ENCODE measurements around the gene UCN3. TPM values are rescaled to one million over a fixed set of nuclear protein-coding genes. Genes with fewer than 3 reads are reported as not detected.

UCN3 gene
- total RNA-seq, 1 experiment from 2014 or later: not detected

DNA sequence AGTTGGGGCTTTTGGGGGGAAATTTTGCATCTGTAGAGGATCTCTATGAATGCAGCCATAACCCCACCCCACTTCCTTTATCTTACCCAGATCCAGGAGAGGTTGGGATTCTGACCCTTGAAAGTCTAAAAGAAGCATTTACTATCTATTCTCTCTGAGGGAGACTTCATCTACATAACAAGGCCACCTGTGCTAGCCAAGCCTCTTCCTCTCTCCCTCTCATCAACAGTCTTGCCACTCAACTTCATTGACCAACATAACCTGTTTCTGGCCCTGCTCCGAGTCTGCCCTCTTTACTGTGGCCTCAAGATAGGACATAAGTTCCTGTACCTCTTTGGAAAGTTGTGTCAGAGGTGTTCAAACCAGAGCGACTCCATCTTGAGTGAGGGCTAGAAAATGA, 20.5 kb downstream of the UCN3 start:
- CTCF ChIA-PET: no interaction called here
- H3K9me3 Mint-ChIP-seq (ENCODE audit: unreplicated experiment): peaks cover 42% of the 10 kb centered on the region
- no peak overlapping the region for H3K27ac Mint-ChIP-seq (ENCODE audit: unreplicated experiment)
- H3K4me1 ChIP-seq: no peaks in the 10 kb centered on the region
- H3K27me3 Mint-ChIP-seq (ENCODE audit: insufficient read depth, unreplicated experiment): no peaks in the 10 kb centered on the region
- H3K4me3 Mint-ChIP-seq (ENCODE audit: unreplicated experiment): no peak overlapping the region
- no peaks in the 10 kb centered on the region for H3K4me1 Mint-ChIP-seq (ENCODE audit: low read depth, unreplicated experiment)
- POLR2A ChIA-PET: no interaction called here
- TF ChIP-seq, protein P1, sequence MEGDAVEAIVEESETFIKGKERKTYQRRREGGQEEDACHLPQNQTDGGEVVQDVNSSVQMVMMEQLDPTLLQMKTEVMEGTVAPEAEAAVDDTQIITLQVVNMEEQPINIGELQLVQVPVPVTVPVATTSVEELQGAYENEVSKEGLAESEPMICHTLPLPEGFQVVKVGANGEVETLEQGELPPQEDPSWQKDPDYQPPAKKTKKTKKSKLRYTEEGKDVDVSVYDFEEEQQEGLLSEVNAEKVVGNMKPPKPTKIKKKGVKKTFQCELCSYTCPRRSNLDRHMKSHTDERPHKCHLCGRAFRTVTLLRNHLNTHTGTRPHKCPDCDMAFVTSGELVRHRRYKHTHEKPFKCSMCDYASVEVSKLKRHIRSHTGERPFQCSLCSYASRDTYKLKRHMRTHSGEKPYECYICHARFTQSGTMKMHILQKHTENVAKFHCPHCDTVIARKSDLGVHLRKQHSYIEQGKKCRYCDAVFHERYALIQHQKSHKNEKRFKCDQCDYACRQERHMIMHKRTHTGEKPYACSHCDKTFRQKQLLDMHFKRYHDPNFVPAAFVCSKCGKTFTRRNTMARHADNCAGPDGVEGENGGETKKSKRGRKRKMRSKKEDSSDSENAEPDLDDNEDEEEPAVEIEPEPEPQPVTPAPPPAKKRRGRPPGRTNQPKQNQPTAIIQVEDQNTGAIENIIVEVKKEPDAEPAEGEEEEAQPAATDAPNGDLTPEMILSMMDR (IDR thresholded peaks at IDR 0.05; ENCODE audit: insufficient read depth in 1 of 2, low read depth in 1 of 2, low read length in 1 of 2, severe bottlenecking in 1 of 2, unreplicated experiment in 1 of 2): no peak
- no peaks in the 10 kb centered on the region for H3K27me3 ChIP-seq (replicated peaks; ENCODE audit: control insufficient read depth, insufficient read depth, low read length)
- no peaks in the 10 kb centered on the region for H3K36me3 Mint-ChIP-seq (ENCODE audit: insufficient read depth, unreplicated experiment)
- peaks cover 20% of the 10 kb centered on the region for H3K9me3 ChIP-seq
- BruUV-seq (replicated peaks): no TSS peak
- no peak overlapping the region for H3K4me3 ChIP-seq (ENCODE audit: low read depth, low read length)
- H3K36me3 ChIP-seq (ENCODE audit: control insufficient read depth, insufficient read depth, low read length): no peaks in the 10 kb centered on the region
- intact Hi-C loops (cut with micrococcal nuclease; ENCODE audit: unreplicated experiment): loop anchor here (2.0 kb wide), 1 partner anchor 50 kb away; no protein-coding TSS in a partner anchor
- no peak for DNase-seq

DNA sequence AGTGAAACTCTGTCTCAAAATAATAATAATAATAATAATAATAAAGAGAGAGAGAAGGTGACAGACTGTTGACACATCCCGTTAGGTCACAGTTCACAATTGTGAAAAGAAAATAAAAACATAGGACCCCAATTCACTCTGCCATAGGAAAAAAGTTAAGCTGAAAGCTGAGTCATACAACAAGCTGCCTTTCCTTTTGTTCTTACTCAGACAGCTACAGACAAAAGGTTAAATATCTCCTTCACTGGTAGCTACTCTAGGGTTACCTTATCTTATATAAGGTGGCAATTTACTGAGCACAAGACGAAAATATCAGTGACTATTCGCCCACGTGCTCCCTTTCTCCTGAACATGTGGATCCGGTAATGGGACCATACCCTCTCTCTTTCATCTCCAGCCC, 22.4 kb downstream of the UCN3 start:
- Mint-ChIP-seq H3K36me3 (ENCODE audit: insufficient read depth, unreplicated experiment) (no peaks in the 10 kb centered on the region), H3K27ac (ENCODE audit: unreplicated experiment) (no peak overlapping the region), H3K9me3 (ENCODE audit: unreplicated experiment) (peaks cover 61% of the 10 kb centered on the region), H3K27me3 (ENCODE audit: insufficient read depth, unreplicated experiment) (no peaks in the 10 kb centered on the region), H3K4me1 (ENCODE audit: low read depth, unreplicated experiment) (no peaks in the 10 kb centered on the region), H3K4me3 (ENCODE audit: unreplicated experiment) (no peak overlapping the region)
- H3K36me3 ChIP-seq (ENCODE audit: control insufficient read depth, insufficient read depth, low read length): no peaks in the 10 kb centered on the region
- no peaks in the 10 kb centered on the region for H3K4me1 ChIP-seq
- no peak overlapping the region for H3K4me3 ChIP-seq (ENCODE audit: low read depth, low read length)
- no TSS peak for BruUV-seq (replicated peaks)
- no peaks in the 10 kb centered on the region; the same call in 1 of the 2 replicates for H3K27me3 ChIP-seq (replicated peaks; ENCODE audit: control insufficient read depth, insufficient read depth, low read length)
- CTCF ChIA-PET: no interaction called here
- POLR2A ChIA-PET: no interaction called here
- DNase-seq: no peak
- H3K9me3 ChIP-seq: peaks cover 34% of the 10 kb centered on the region
- intact Hi-C loops (cut with micrococcal nuclease; ENCODE audit: unreplicated experiment): no loop called here
- TF ChIP-seq, protein P1 (IDR thresholded peaks at IDR 0.05; ENCODE audit: insufficient read depth in 1 of 2, low read depth in 1 of 2, low read length in 1 of 2, severe bottlenecking in 1 of 2, unreplicated experiment in 1 of 2): no peak

DNA sequence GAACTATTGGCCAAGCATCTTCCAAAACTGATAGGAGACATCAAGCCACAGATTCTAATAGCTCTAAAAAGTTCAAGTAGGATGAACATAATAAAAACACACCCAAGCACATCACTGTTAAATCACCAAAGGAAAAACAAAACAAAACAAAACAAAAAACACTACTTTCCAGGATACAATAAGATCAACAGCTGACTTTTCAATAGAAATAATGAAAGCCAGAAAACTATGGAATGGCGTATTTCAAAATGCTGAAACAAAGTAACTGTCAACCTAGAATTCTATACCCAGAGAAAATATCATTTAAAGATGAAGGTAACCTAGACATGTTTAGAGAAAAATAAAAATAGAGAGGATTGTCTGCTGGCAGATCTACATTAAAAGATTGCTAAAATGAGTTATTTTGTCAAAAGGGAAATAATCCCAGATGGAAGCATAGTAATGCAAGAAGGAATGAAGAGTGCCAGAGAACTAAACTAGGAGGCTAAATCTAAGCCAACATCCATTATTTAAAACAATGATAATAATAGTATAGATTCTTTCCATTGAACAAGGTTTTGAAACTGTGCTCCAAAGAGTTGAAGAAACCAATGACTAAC, 25.9 kb downstream of the UCN3 start:
- Histone ChIP-seq H3K4me1 (no peaks in the 10 kb centered on the region), H3K27me3 (replicated peaks; ENCODE audit: control insufficient read depth, insufficient read depth, low read length) (no peaks in the 10 kb centered on the region; the same call in 1 of the 2 replicates), H3K36me3 (ENCODE audit: control insufficient read depth, insufficient read depth, low read length) (no peaks in the 10 kb centered on the region), H3K4me3 (ENCODE audit: low read depth, low read length) (no peak overlapping the region), H3K9me3 (peaks cover 22% of the 10 kb centered on the region)
- DNase-seq: no peak
- Mint-ChIP-seq H3K27ac (ENCODE audit: unreplicated experiment) (no peak overlapping the region), H3K4me1 (ENCODE audit: low read depth, unreplicated experiment) (no peaks in the 10 kb centered on the region), H3K4me3 (ENCODE audit: unreplicated experiment) (no peak overlapping the region), H3K36me3 (ENCODE audit: insufficient read depth, unreplicated experiment) (no peaks in the 10 kb centered on the region), H3K9me3 (ENCODE audit: unreplicated experiment) (peaks cover 59% of the 10 kb centered on the region), H3K27me3 (ENCODE audit: insufficient read depth, unreplicated experiment) (no peaks in the 10 kb centered on the region)
- ChIA-PET CTCF (no interaction called here), POLR2A (no interaction called here)
- TF ChIP-seq, protein P1 (IDR thresholded peaks at IDR 0.05; ENCODE audit: insufficient read depth in 1 of 2, low read depth in 1 of 2, low read length in 1 of 2, severe bottlenecking in 1 of 2, unreplicated experiment in 1 of 2): no peak
- intact Hi-C loops (cut with micrococcal nuclease; ENCODE audit: unreplicated experiment): no loop called here
- no TSS peak for BruUV-seq (replicated peaks)

Measured in Caco-2 (cell line).